Peyer's patch (tissue), 4 donors: Measurements from ENCODE around the gene RAVER1.

ENCODE experiments used
- CTCF ChIP-seq, 6 experiments: fragments of 450-650 bp in 4 of 6; fragments of 200-600 bp in 2 of 6; sonication (generic) in 1 of 6; IDR thresholded peaks; one replicate each; pipeline ENCODE4 v1.5.1; 2017 to 2019; ENCODE audit warnings: antibody characterized with exemption in 6 of 6, mild to moderate bottlenecking in 3 of 6, moderate library complexity in 1 of 6
- POLR2A ChIP-seq, 2 donors: fragments of 450-650 bp; IDR thresholded peaks; one replicate each; pipeline ENCODE4 v1.5.1; 2017; ENCODE audit warnings: antibody characterized with exemption in 2 of 2, mild to moderate bottlenecking in 2 of 2, moderate library complexity in 2 of 2

- TF ChIP-seq CTCF (IDR thresholded peaks at IDR 0.05) (no peak), POLR2A (IDR thresholded peaks at IDR 0.05) (no peak)
Observed at GRCh38 chr19:10285393-10285792, 47.9 kb downstream of the RAVER1 start.
